ENCODE data around the gene FAM120AOS. TPM values are rescaled to one million over a fixed set of nuclear protein-coding genes. Genes with fewer than 3 reads are reported as not detected.

Gene FAM120AOS
- polyA plus RNA-seq, 1 donor from 2014 or later, result 44.5 TPM

GRCh38 chr9:93466416-93467061 lies 13.2 kb upstream of the FAM120AOS start:
- no peaks in the 10 kb centered on the region for H3F3A ChIP-seq (ENCODE audit: insufficient read depth, low read length, poor library complexity, severe bottlenecking)
- H3K79me2 ChIP-seq (replicated peaks; ENCODE audit: insufficient read depth, low read length), result peaks cover 61% of the 10 kb centered on the region
- H3K4me3 ChIP-seq (ENCODE audit: low read length), result no peak overlapping the region
- H3K27ac ChIP-seq (ENCODE audit: low read length), result no peak overlapping the region
- H3K9me2 ChIP-seq (ENCODE audit: insufficient read depth, low read length), result no peaks in the 10 kb centered on the region
- no peak overlapping the region for H2AFZ ChIP-seq (ENCODE audit: low read depth, low read length)
- no peak overlapping the region for H3K4me2 ChIP-seq (ENCODE audit: low read length)
- H3K36me3 ChIP-seq (ENCODE audit: insufficient read depth, low read length), result no peaks in the 10 kb centered on the region
- H3K9ac ChIP-seq (ENCODE audit: low read length), result no peak overlapping the region
- no peak for TF ChIP-seq EZH2 (IDR thresholded peaks at IDR 0.05; ENCODE audit: borderline replicate concordance, insufficient read depth, low read length, poor library complexity, severe bottlenecking)
- no peak for TF ChIP-seq CTCF (IDR thresholded peaks at IDR 0.05; ENCODE audit: poor library complexity, severe bottlenecking)
- TF ChIP-seq SMC3 (conservative IDR thresholded peaks at IDR 0.05; ENCODE audit: poor library complexity), result no peak
- TF ChIP-seq RAD21 (conservative IDR thresholded peaks at IDR 0.05), result no peak
- TF ChIP-seq REST (IDR thresholded peaks at IDR 0.05; ENCODE audit: borderline replicate concordance), result no peak
- no peak for TF ChIP-seq POLR2AphosphoS5 (IDR thresholded peaks at IDR 0.05)
- no peak for TF ChIP-seq EP300 (conservative IDR thresholded peaks at IDR 0.05; ENCODE audit: poor library complexity, severe bottlenecking)
- TF ChIP-seq TAF1 (IDR thresholded peaks at IDR 0.05; ENCODE audit: low read depth), result no peak
- no peak for TF ChIP-seq MXI1 (conservative IDR thresholded peaks at IDR 0.05; ENCODE audit: poor library complexity, severe bottlenecking)
- H3K9me3 ChIP-seq (ENCODE audit: low read length), result no peaks in the 10 kb centered on the region
- H4K20me1 ChIP-seq (ENCODE audit: insufficient read depth), result no peaks in the 10 kb centered on the region
- no peaks in the 10 kb centered on the region for H3K27me3 ChIP-seq (ENCODE audit: insufficient read depth, low read depth, low read length)

- no peak for TF ChIP-seq EZH2 (IDR thresholded peaks at IDR 0.05; ENCODE audit: borderline replicate concordance, insufficient read depth, low read length, poor library complexity, severe bottlenecking)
- Histone ChIP-seq H3K27ac (ENCODE audit: low read length) (no peak overlapping the region), H3K4me2 (ENCODE audit: low read length) (no peak overlapping the region), H3K9me3 (ENCODE audit: low read length) (no peaks in the 10 kb centered on the region), H2AFZ (ENCODE audit: low read depth, low read length) (no peak overlapping the region), H3K36me3 (ENCODE audit: insufficient read depth, low read length) (no peaks in the 10 kb centered on the region), H3K27me3 (ENCODE audit: insufficient read depth, low read depth, low read length) (no peaks in the 10 kb centered on the region), H3K79me2 (replicated peaks; ENCODE audit: insufficient read depth, low read length) (peaks cover 65% of the 10 kb centered on the region), H4K20me1 (ENCODE audit: insufficient read depth) (no peaks in the 10 kb centered on the region), H3F3A (ENCODE audit: insufficient read depth, low read length, poor library complexity, severe bottlenecking) (no peaks in the 10 kb centered on the region), H3K4me3 (ENCODE audit: low read length) (no peak overlapping the region), H3K9ac (ENCODE audit: low read length) (no peak overlapping the region), H3K9me2 (ENCODE audit: insufficient read depth, low read length) (no peaks in the 10 kb centered on the region)
These were observed 12.5 kb upstream of the FAM120AOS start for GRCh38 chr9:93465855-93466254.
